Head of caudate nucleus (tissue), 42 donors: ENCODE results near the gene GPR161.
"Not testable (repeated sequence)": the region's sequence is repeated elsewhere in the genome, so short reads cannot be mapped to it uniquely, and the experiment has no call there.

Source experiments
- DNase-seq, 42 donors: peaks; one replicate each; pipeline versions ENCODE4 v3.0.0 to v3.0.0-alpha.2; 2020 to 2021; ENCODE audit warnings: mixed read lengths in 7 of 42
- intact Hi-C: fragments of 100-400 bp; cut with DNase I; formaldehyde crosslinking; loops from one replicate; pipeline ENCODE4 v1.15.0; 2022

GPR161 gene

GRCh38 chr1:168154707-168155106, 18.0 kb upstream of the GPR161 start:
- DNase-seq, intact Hi-C loops: not testable (repeated sequence)

- intact Hi-C loops = no loop called here
- no peak for DNase-seq
These were observed 15.2 kb upstream of the GPR161 start for GRCh38 chr1:168151935-168152334.

GRCh38 chr1:168150283-168150682, 13.6 kb upstream of the GPR161 start:
- intact Hi-C loops = no loop called here
- DNase-seq = no peak

- no peak for DNase-seq
- intact Hi-C loops = no loop called here
These were observed 12.2 kb upstream of the GPR161 start for GRCh38 chr1:168148916-168149315.

DNA sequence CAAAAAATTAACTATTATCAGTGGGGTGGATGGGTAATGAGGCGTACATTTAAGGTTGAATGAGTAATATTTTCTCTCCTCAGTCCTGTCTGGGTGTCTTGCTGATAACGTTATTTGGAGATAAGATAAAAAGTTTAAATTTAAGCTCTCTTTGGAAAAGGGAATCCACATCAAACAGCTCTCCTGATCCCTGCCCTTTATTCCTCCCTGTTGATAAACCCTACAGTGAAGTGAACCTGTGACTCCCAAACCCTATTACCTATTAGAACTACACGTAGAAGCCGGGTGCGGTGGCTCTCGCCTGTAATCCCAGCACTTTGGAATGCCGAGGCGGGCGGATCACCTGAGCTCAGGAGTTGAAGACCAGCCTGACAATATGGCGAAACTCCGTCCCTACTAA, 9.9 kb upstream of the GPR161 start:
- intact Hi-C loops = no loop called here
- no peak for DNase-seq

DNA sequence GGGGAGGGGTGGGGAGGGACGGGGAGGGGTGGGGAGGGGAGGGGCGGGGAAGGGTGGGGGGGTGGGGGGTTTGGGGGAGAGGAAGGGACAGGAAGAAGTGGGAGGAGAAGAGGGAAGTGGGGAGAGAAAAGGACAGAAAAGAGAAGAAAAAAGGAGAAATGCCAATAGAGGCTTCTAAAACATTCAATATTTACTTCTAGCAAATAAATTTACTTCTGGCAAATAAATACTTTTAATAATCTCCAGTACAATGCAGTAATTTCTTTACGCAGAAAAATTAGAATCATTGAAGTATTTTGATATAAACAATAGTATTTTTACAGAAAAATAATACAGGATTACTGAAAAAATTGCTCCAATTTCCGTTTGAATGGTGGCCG, 9.4 kb upstream of the GPR161 start:
- intact Hi-C loops = no loop called here

DNA sequence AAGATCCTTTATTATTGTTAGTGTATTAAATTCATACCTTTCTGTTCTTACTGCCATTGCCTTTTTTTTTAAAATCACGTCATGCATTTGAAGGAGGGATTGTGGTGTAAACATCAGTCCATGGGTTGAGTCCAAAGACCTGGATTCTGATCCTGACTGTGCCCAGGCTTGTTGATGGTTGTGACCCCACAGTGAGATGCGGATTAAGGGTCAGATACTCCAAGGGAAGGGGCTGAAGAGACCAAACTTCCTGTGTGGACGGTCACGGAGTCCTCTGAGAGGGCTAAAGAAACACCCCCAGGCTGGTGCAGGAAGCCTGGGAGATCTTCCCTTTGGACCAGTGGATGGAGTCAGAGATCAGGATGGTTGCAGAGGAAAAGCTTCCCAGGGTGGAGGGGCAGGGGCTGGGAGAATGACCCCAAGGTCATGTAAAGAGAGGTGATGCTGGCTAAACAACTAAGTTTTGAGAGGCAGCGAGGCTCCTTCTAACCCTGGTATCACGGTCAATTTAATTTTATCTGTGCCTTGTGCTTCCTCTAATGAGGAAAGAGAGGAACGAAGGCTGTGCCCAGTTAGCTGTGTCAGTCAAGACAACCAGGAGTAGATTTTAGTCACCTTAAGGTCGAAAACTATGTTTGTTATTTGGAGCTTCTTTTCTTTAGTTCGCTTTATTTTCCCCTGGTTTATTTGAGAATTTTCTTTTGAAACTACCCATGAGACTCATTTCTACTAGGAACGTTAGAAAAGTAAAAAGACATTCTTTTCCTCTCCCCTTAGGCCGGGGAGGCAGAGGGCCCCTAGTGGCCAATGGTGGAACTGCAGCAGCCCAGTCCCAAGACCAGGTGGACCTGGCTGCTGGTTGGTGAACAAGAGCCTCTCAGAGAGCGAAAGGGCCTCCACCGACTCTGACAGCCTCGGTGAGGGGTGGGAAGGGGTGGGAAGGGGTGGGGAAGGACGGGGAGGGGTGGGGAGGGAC, 8.7 kb upstream of the GPR161 start:
- peak; percentile 41 to 93 (median 83) for DNase-seq
- intact Hi-C loops = no loop called here

More for the DNA sequence above, 9.4 kb upstream of the GPR161 start:
- DNase-seq = no peak

GRCh38 chr1:168141871-168142385, 5.2 kb upstream of the GPR161 start:
- DNase-seq = no peak
- intact Hi-C loops = no loop called here

GRCh38 chr1:168139070-168139469, 2.3 kb upstream of the GPR161 start:
- no peak for DNase-seq
- intact Hi-C loops = no loop called here

DNA sequence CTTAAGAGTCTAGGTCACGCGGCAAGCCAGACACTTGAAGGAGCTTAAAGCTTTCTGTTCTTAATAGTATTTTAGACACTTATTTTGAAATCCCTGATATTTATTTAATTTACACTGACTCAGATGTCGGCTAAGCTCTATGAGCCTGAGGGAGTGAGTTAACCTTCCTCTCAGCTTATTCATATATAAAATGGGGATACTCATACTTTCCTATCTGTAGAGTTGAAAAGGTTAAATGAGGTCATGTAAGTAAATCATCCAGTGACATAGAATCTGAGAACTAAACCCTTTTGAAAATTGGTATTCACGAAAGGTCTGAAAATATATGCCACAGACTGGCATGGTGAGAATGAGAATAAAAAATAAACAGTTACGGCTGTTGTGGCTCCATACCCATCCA, 1.4 kb upstream of the GPR161 start:
- intact Hi-C loops = no loop called here
- DNase-seq = no peak

DNA sequence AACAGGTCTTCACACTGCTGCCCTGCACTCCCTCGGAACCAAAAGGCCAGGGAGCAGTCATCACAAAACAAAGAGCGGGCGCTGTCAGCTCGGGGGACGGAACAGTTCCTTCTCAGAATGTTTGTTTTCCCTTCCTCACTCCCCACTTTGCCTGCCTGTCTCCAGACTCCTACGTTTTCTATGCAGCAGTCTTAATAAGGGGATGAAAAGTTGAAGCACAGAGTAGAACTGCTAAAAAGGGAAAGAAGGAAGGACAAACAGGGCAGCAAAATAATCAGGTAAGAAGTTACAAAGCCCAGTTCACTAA, 738 bp upstream of the GPR161 start:
- intact Hi-C loops = no loop called here

GRCh38 chr1:168135921-168136708, 615 bp downstream of the GPR161 start:
- intact Hi-C loops = no loop called here

More for the DNA sequence above, 738 bp upstream of the GPR161 start:
- peak in 3 of 42 donors; percentile 11 to 25 (median 21) for DNase-seq

DNA sequence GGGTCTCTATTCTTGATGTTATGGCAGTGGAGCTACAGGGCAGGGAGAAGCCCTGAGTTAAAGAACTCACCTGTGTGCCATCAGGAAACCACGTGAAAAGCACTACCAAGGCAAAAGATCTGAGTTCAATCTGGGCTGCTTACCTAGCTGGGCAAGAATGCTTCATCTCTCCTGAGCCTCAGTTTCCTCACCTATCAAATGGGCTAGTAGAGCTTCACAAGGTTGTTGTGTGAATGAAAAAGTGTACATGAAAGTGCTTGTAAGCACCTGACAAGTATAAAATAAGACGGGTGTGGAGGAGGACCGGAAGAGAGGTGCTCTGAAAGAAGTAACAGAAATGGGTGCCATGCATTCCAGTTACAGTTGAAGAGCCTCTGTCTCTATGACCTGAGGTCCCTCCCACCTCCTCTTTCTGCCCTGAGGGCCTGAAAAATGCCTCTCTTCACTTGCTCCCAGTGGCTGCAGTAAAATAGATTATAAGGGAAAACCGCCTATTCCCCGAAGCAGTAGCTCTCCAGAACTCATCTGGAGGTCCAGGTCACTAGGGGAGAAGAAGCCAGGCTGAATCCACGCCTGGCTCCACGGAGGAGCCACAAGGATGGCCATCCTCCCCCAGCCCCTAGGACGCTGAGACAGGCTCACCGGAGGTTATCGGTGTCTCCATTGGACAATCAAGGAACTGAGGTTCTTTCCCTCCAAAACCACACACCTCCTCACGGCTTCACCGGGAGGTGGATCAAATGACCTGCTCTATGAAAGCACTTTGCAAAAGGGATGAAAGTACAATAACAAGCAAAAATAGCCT, 1.4 kb downstream of the GPR161 start:
- intact Hi-C loops = no loop called here
- no peak for DNase-seq

More at GRCh38 chr1:168135921-168136708, 615 bp downstream of the GPR161 start:
- DNase-seq = peak in 1 of 42 donors; percentile 4

DNA sequence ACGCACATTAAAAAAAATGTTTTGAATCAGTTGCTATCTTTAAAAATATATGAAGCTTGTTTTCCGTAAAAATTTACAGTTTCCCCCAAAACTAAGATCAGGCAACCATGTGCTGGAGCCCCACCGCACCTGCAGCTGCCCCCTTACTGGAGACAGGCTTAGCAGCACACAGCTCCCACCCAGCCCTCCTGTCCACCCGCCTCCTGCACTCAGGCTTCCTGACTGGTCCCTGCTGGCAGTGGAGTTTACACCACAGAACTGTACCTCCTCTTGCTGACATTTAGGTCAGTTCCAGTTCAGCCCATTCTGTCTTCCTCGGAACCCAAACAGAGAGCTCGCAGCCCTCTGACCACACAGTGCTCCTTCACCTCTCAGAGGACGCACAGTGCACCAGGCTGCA, 2.1 kb downstream of the GPR161 start:
- intact Hi-C loops = no loop called here
- no peak for DNase-seq

DNA sequence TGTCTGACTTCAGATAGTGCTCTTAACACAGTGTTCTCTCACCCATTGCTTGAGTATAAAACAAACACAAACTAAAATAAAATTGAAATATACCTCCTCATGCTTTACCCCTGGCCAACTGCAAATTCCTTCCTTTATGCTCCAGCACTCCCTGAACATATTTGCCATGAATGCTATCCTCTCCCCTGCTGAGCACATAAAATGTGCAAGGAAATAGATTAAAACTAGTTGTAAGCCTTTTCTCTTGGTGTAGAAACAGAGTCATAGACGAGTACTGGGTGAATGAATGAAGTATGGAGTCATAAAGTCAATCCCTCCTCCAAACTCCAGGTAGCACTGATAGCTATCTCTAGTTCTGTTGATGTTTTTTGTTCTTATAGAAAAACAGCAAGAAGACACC, 2.6 kb downstream of the GPR161 start:
- DNase-seq = no peak
- intact Hi-C loops = no loop called here

DNA sequence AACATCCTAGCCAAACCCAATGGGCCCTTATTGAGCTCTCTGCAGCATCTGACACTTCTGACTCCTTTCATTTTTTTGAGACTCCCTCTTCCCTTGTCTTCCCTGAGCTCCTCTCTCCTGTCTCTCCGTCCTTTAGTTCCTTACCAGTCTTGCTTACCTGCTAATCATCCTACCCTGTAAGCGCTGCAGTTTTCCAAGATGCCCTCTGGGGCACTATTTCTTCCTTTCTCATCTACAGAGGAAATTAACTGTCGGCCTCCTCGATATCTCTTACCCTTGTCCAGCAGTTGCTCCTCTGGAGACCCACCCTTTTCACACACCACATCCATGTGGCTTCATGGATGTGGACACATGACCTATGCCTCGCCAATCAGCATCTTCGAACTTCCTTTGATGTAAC, 6.8 kb downstream of the GPR161 start:
- DNase-seq = no peak
- intact Hi-C loops = no loop called here

- no peak for DNase-seq
- intact Hi-C loops = no loop called here
These were observed 9.2 kb downstream of the GPR161 start for GRCh38 chr1:168127503-168127902.

DNA sequence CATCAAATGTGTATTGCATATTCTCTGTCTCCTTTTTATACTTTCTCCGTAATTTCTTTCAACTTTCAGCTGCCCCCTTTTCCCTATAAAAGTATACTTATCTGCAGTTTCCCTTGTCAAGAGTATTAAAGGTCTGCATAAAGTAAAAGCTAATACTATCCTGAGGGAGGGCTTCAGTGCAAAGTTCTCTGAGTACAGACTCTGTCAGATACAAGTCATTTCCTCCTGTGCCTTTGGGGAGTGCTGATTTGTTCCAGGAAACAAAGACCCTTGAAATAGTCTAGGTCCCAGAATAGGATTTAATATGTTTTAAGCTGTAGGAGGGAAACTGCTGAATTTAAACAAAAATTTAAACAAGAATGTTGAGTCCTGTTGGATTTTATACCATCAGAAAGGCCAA, 11.7 kb downstream of the GPR161 start:
- intact Hi-C loops = no loop called here

DNA sequence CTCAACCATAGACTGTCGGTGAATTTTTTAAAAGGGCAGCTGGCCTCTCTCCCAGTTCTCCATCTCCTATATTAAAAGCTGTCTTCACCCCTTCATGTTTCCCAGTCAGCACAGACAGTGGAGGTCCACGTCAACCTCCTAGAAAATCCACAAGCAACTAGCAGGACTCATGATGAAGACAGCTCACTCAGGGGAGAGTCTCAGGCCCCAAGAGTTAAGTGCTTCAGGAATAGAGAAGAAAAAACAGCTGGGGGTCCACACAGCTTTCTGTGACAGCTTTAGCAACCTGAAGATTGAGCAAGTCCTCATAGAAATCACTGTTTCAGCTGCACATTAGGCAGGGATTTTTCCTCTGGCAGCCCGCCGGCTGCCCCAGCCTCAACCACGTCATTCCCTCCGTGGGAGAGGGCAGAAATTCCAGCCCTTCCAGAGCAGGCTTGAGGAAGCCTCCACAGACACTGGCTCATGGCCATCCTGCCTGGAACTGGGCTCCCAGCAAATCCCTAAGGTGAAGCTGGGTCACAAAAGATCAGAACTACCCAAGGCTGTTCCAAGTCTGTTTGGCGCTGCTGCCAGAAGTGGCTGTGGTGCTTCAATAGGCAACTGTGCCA, 15.2 kb downstream of the GPR161 start:
- peak in 8 of 42 donors; percentile 8 to 54 (median 15) for DNase-seq
- intact Hi-C loops = no loop called here

More for the DNA sequence above, 11.7 kb downstream of the GPR161 start:
- DNase-seq = no peak
